ENCODE data around the gene ADRA2C.

Gene ADRA2C

DNA sequence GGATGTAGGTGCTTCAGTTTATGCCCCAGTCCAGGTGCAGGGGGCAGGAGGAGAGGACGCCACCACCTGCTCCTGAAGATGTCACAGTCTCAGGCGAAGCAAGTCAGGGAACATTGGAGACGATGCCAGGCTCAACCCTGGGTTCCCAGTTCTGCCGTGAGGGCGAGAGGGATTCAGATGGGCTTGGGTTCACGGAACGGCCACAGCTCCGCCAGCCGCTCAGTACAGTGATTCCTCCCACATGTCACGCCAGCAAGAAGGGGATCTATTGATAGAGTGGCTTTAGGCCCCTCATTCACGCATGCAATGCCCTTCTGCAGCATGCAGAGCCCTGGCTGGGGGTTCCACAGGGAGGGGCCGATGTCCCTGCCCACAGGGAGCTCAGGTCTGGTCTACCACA, 34.2 kb downstream of the ADRA2C start:
- Histone ChIP-seq H3K27ac (no peak overlapping the region), H2AFZ (no peak overlapping the region), H3K4me2 (ENCODE audit: low read length) (no peak overlapping the region), H3K36me3 (ENCODE audit: control insufficient read depth, insufficient read depth, low read length) (no peaks in the 10 kb centered on the region), H3K9me3 (ENCODE audit: control insufficient read depth, low read length) (no peaks in the 10 kb centered on the region), H3K79me2 (no peaks in the 10 kb centered on the region), H3K4me1 (no peaks in the 10 kb centered on the region), H3K4me3 (ENCODE audit: low read depth, low read length) (no peak overlapping the region), H3K27me3 (ENCODE audit: control insufficient read depth, insufficient read depth, low read length) (no peaks in the 10 kb centered on the region), H3K9ac (no peak overlapping the region)
- no peak for TF ChIP-seq CTCF (IDR thresholded peaks at IDR 0.05)

- Histone ChIP-seq H3K9me3 (ENCODE audit: control insufficient read depth, low read length) (no peaks in the 10 kb centered on the region), H3K36me3 (ENCODE audit: control insufficient read depth, insufficient read depth, low read length) (no peaks in the 10 kb centered on the region), H3K27ac (no peak overlapping the region), H3K27me3 (ENCODE audit: control insufficient read depth, insufficient read depth, low read length) (no peaks in the 10 kb centered on the region), H3K79me2 (no peaks in the 10 kb centered on the region), H3K9ac (no peak overlapping the region), H3K4me3 (ENCODE audit: low read depth, low read length) (no peak overlapping the region), H3K4me1 (no peaks in the 10 kb centered on the region), H3K4me2 (ENCODE audit: low read length) (no peak overlapping the region), H2AFZ (no peak overlapping the region)
- TF ChIP-seq CTCF (IDR thresholded peaks at IDR 0.05) = no peak
Measured at GRCh38 chr4:3801521-3801920, 35.3 kb downstream of the ADRA2C start.

GRCh38 chr4:3801931-3802550, 35.9 kb downstream of the ADRA2C start:
- H3K4me1 ChIP-seq = no peaks in the 10 kb centered on the region
- H3K9ac ChIP-seq = no peak overlapping the region
- H3K9me3 ChIP-seq (ENCODE audit: control insufficient read depth, low read length) = no peaks in the 10 kb centered on the region
- no peak overlapping the region for H3K27ac ChIP-seq
- no peak for TF ChIP-seq CTCF (IDR thresholded peaks at IDR 0.05)
- no peaks in the 10 kb centered on the region for H3K27me3 ChIP-seq (ENCODE audit: control insufficient read depth, insufficient read depth, low read length)
- H3K4me2 ChIP-seq (ENCODE audit: low read length) = no peak overlapping the region
- no peak overlapping the region for H2AFZ ChIP-seq
- no peak overlapping the region for H3K4me3 ChIP-seq (ENCODE audit: low read depth, low read length)
- H3K36me3 ChIP-seq (ENCODE audit: control insufficient read depth, insufficient read depth, low read length) = no peaks in the 10 kb centered on the region
- no peaks in the 10 kb centered on the region for H3K79me2 ChIP-seq

GRCh38 chr4:3802571-3803474, 36.6 kb downstream of the ADRA2C start:
- no peaks in the 10 kb centered on the region for H3K36me3 ChIP-seq (ENCODE audit: control insufficient read depth, insufficient read depth, low read length)
- H3K9me3 ChIP-seq (ENCODE audit: control insufficient read depth, low read length) = no peaks in the 10 kb centered on the region
- no peak overlapping the region for H3K4me3 ChIP-seq (ENCODE audit: low read depth, low read length)
- H2AFZ ChIP-seq = no peak overlapping the region
- TF ChIP-seq CTCF (IDR thresholded peaks at IDR 0.05) = no peak
- H3K27me3 ChIP-seq (ENCODE audit: control insufficient read depth, insufficient read depth, low read length) = no peaks in the 10 kb centered on the region
- H3K79me2 ChIP-seq = no peaks in the 10 kb centered on the region
- H3K9ac ChIP-seq = no peak overlapping the region
- H3K27ac ChIP-seq = no peak overlapping the region
- no peaks in the 10 kb centered on the region for H3K4me1 ChIP-seq
- H3K4me2 ChIP-seq (ENCODE audit: low read length) = no peak overlapping the region

Data from parathyroid adenoma (tissue), 2 donors.